Tibial nerve (tissue), 4 donors: ENCODE results near the gene RBBP9. TPM values are rescaled to one million over a fixed set of nuclear protein-coding genes. Genes with fewer than 3 reads are reported as not detected.
"Not testable (repeated sequence)": the region's sequence is repeated elsewhere in the genome, so short reads cannot be mapped to it uniquely, and the experiment has no call there.

Experiments
- DNase-seq, 2 donors: peaks; one replicate each; pipeline ENCODE4 v3.0.0-alpha.2; 2019; ENCODE audit warnings: low spot score in 2 of 2
- H3K27ac ChIP-seq, 4 donors: fragments of 200-600 bp; sonication (generic) in 3 of 4; one replicate each; pipeline ENCODE4 v1.5.1; 2017 to 2019; ENCODE audit warnings: mild to moderate bottlenecking in 1 of 4
- H3K27me3 ChIP-seq, 2 donors: fragments of 200-600 bp; sonication (generic) in 1 of 2; one replicate each; pipeline versions ENCODE4 v1.5.1 to v1.6.0; 2017 to 2019
- H3K36me3 ChIP-seq, 3 donors: fragments of 200-600 bp; sonication (generic); one replicate each; pipeline ENCODE4 v1.5.1; 2018 to 2019
- H3K4me1 ChIP-seq, 4 donors: fragments of 200-600 bp; sonication (generic) in 3 of 4; one replicate each; pipeline ENCODE4 v1.5.1; 2017 to 2019
- H3K4me3 ChIP-seq, 4 donors: fragments of 200-600 bp; sonication (generic) in 3 of 4; one replicate each; pipeline ENCODE4 v1.5.1; 2017 to 2019; ENCODE audit warnings: mild to moderate bottlenecking in 1 of 4, moderate library complexity in 1 of 4
- H3K9me3 ChIP-seq, 4 donors: fragments of 200-600 bp; sonication (generic) in 3 of 4; one replicate each; pipeline ENCODE4 v1.5.1; 2017 to 2019
- EP300 ChIP-seq, 2 donors: sonication (generic); formaldehyde crosslinking; IDR thresholded peaks; one replicate each; pipeline ENCODE4 v1.6.1; 2017; ENCODE audit warnings: antibody characterized with exemption in 2 of 2, mild to moderate bottlenecking in 1 of 2
- POLR2A ChIP-seq, 2 donors: fragments of 450-650 bp; IDR thresholded peaks; one replicate each; pipeline ENCODE4 v1.6.1; 2017; ENCODE audit warnings: antibody characterized with exemption in 2 of 2, mild to moderate bottlenecking in 2 of 2, moderate library complexity in 2 of 2
- WGBS, 2 donors: methylation state at CpG; one replicate each; pipeline ENCODE4 v1.1.5; 2018; 5-methylcytosine and 5-hydroxymethylcytosine counted together
- total RNA-seq, 4 donors: library from RNA; depleted of rRNA; stranded (reverse); fragments of >200 nt; gene quantifications; one replicate each; pipeline ENCODE4 v1.1.0, GENCODE V29; 2016
- TF ChIP-seq, protein P1 (sequence below), 5 experiments: fragments of 200-600 bp in 3 of 5; fragments of 450-650 bp in 2 of 5; sonication (generic) in 3 of 5; IDR thresholded peaks; one replicate each; pipeline ENCODE4 v1.5.1; 2016 to 2019; ENCODE audit warnings: antibody characterized with exemption in 5 of 5, mild to moderate bottlenecking in 3 of 5, moderate library complexity in 2 of 5

RBBP9 gene
- total RNA-seq, 4 donors from 2014 or later = 7.6 to 17.0 (median 12.2) TPM

DNA sequence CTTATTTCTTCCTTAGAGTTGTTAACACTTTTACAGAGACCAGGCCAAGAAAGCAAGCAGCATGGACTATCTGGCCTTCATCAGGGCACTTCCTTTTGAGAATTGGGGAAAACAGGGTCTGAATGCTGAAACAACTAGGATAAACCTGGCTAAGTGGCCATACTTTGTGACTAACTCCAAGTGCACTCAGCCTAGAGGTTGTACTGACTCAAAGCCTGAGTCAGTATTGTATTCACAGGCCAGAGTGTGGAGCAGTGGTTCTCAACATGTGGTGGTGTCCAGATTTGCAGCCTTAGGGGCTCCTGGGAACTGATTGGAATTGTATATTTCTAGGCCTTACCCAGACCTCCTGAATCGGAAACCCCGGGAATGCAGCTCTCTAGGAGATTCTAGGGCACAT is 30.8 kb upstream of the RBBP9 start:
- TF ChIP-seq EP300 (IDR thresholded peaks at IDR 0.05) (no peak), POLR2A (IDR thresholded peaks at IDR 0.05) (no peak)
- TF ChIP-seq, protein P1, sequence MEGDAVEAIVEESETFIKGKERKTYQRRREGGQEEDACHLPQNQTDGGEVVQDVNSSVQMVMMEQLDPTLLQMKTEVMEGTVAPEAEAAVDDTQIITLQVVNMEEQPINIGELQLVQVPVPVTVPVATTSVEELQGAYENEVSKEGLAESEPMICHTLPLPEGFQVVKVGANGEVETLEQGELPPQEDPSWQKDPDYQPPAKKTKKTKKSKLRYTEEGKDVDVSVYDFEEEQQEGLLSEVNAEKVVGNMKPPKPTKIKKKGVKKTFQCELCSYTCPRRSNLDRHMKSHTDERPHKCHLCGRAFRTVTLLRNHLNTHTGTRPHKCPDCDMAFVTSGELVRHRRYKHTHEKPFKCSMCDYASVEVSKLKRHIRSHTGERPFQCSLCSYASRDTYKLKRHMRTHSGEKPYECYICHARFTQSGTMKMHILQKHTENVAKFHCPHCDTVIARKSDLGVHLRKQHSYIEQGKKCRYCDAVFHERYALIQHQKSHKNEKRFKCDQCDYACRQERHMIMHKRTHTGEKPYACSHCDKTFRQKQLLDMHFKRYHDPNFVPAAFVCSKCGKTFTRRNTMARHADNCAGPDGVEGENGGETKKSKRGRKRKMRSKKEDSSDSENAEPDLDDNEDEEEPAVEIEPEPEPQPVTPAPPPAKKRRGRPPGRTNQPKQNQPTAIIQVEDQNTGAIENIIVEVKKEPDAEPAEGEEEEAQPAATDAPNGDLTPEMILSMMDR (IDR thresholded peaks at IDR 0.05) = no peak

DNA sequence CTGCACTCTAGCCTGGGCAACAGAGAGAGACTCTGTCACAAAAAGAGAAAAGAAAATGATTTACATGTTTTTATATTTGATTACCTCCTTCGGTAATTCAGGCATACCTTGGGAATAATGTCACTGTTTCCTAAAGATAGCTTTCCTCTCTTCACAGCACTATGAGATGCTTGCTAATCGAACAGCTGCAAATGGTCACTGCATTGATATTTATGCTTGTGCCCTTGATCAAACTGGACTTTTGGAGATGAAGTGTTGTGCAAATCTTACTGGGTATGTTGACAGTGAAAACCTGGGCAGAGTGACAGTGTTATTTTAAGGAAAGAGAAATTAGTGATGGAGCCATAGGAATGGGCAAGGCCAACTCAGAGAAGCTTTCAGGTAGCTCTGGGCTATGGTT is 30.3 kb upstream of the RBBP9 start:
- H3K36me3 ChIP-seq = peaks cover 0 to 90% (median 37%) of the 10 kb centered on the region in 3 donors
- no peak overlapping the region for H3K4me3 ChIP-seq
- TF ChIP-seq EP300 (IDR thresholded peaks at IDR 0.05) (no peak), POLR2A (IDR thresholded peaks at IDR 0.05) (no peak)
- TF ChIP-seq, protein P1 (IDR thresholded peaks at IDR 0.05) = no peak
- H3K27ac ChIP-seq = no peak overlapping the region
- H3K4me1 ChIP-seq = no peaks in the 10 kb centered on the region
- no peaks in the 10 kb centered on the region for H3K27me3 ChIP-seq
- DNase-seq = no peak
- WGBS, 2 donors = 90 to 95% methylated on average over 2 of the region's 2 CpGs
- H3K9me3 ChIP-seq = no peaks in the 10 kb centered on the region

More for the DNA sequence above, 30.8 kb upstream of the RBBP9 start:
- no peak overlapping the region for H3K27ac ChIP-seq
- H3K9me3 ChIP-seq = no peaks in the 10 kb centered on the region
- H3K4me1 ChIP-seq = no peaks in the 10 kb centered on the region
- no peak overlapping the region for H3K4me3 ChIP-seq
- peaks cover 0 to 95% (median 37%) of the 10 kb centered on the region in 3 donors for H3K36me3 ChIP-seq
- DNase-seq = no peak
- no peaks in the 10 kb centered on the region for H3K27me3 ChIP-seq
- WGBS, 2 donors = 85 to 97% methylated on average over 2 of the region's 2 CpGs

DNA sequence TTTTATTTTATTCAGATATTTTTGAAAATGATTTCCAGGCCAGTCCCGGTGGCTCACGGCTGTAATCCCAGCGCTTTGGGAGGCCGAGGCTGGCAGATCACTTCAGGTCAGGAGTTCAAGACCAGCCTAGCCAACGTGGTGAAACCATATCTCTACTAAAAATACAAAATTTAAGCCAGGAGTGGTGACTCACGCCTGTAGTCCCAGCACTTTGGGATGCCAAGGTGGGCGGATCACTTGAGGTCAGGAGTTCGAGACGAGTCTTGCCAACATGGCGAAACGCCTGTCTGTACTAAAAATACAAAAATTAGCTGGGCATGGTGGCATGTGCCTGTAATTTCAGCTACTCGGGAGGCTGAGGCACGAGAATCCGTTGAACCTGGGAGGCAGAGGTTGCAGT is 29.7 kb upstream of the RBBP9 start:
- peaks cover 0 to 84% (median 35%) of the 10 kb centered on the region in 3 donors for H3K36me3 ChIP-seq
- not testable (repeated sequence) for H3K27me3 ChIP-seq, DNase-seq

DNA sequence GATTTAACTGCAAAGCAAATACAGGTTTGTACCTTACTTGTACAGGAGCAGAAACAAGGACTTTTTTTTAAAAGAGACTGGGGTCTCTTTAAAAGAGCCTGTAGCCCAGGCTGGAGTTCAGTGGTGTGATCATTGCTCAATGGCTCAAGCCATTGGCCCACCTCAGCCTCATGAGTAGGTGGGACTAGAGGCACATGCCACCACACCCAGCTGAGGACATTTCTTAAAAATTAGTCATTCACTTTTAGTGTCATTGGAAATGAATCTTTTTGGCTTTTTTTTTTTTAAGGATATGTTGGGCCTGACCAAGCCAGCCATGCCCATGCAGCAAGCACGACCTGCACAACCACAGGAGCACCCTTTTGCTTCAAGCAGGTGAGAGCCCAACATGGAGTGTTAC is 27.6 kb upstream of the RBBP9 start:
- Histone ChIP-seq H3K36me3 (peaks cover 0 to 69% (median 26%) of the 10 kb centered on the region in 3 donors), H3K4me1 (no peaks in the 10 kb centered on the region), H3K4me3 (no peak overlapping the region), H3K9me3 (no peaks in the 10 kb centered on the region), H3K27me3 (no peaks in the 10 kb centered on the region), H3K27ac (no peak overlapping the region)
- 91 to 100% methylated on average over 1 of the region's 1 CpG for WGBS, 2 donors
- TF ChIP-seq EP300 (IDR thresholded peaks at IDR 0.05) = no peak
- TF ChIP-seq, protein P1 (IDR thresholded peaks at IDR 0.05) = no peak
- no peak for TF ChIP-seq POLR2A (IDR thresholded peaks at IDR 0.05)
- DNase-seq = no peak

More for the DNA sequence above, 29.7 kb upstream of the RBBP9 start:
- not testable (repeated sequence) for H3K27ac ChIP-seq, H3K9me3 ChIP-seq, H3K4me3 ChIP-seq, H3K4me1 ChIP-seq
- 79 to 81% methylated on average over 14 of the region's 14 CpGs for WGBS, 2 donors

DNA sequence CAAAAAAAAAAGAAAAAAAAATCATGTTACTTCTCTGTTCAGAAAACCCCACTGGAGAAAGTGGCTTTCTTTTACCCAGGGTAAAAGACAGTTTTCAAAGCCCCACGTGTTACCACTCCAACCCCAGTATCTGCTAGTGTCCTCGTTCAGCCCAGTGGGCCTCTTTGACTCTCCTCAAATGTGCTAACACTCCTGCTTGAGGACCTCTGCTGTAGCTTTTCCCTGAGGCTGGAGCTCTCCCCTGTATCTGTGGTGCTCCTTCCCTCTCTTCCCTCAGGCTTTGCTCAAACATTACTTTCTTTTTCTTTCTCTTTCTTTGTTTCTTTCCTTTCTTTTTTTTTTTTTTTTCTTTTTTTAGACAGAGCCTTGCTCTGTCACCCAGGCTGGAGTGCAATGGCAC is 26.0 kb upstream of the RBBP9 start:
- 85 to 95% methylated on average over 2 of the region's 2 CpGs for WGBS, 2 donors

DNA sequence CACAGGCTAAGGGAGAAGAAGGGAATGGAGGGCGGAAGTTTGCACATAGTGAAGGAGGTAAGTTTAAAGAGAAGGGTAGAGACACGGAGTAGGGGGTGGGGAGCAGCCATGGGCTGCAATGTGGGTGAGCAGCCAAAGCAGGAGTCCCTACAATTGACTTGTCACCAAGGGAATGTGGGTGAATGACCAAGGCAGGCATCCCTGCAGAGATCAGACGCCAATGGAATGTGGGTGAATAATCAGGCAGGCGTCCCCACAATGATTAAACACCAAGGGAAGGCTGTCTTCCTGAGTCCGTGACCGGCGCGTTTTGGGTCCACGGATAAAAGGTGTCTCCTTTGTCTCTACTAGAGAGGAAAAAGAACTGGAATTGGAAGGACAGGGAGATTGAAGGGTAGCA is 25.0 kb upstream of the RBBP9 start:
- H3K36me3 ChIP-seq = peaks cover 0 to 46% (median under 1%) of the 10 kb centered on the region in 3 donors
- DNase-seq, H3K4me1 ChIP-seq, H3K9me3 ChIP-seq, H3K4me3 ChIP-seq, H3K27me3 ChIP-seq, H3K27ac ChIP-seq: not testable (repeated sequence)
- WGBS, 2 donors = 88 to 93% methylated on average over 9 of the region's 9 CpGs

More for the DNA sequence above, 26.0 kb upstream of the RBBP9 start:
- no peaks in the 10 kb centered on the region for H3K4me1 ChIP-seq
- H3K27me3 ChIP-seq = no peaks in the 10 kb centered on the region
- peaks cover 0 to 53% (median 10%) of the 10 kb centered on the region in 3 donors for H3K36me3 ChIP-seq
- no peak for TF ChIP-seq EP300 (IDR thresholded peaks at IDR 0.05)
- no peak for TF ChIP-seq POLR2A (IDR thresholded peaks at IDR 0.05)
- TF ChIP-seq, protein P1 (IDR thresholded peaks at IDR 0.05) = no peak
- H3K9me3 ChIP-seq = no peaks in the 10 kb centered on the region
- H3K27ac ChIP-seq = no peak overlapping the region
- no peak overlapping the region for H3K4me3 ChIP-seq
- no peak for DNase-seq
